HG02798 (cell line): ENCODE measurements around the gene TXNRD2.
"Not testable (repeated sequence)": the region's sequence is repeated elsewhere in the genome, so short reads cannot be mapped to it uniquely, and the experiment has no call there.

Source experiments
- ATAC-seq: cut with Tn5 transposase; IDR thresholded peaks from one replicate; pipeline ENCODE4 v1.9.1; 2021; ENCODE audit warnings: mild to moderate bottlenecking; ENCODE audit not compliant: unreplicated experiment, poor library complexity

TXNRD2 gene

DNA sequence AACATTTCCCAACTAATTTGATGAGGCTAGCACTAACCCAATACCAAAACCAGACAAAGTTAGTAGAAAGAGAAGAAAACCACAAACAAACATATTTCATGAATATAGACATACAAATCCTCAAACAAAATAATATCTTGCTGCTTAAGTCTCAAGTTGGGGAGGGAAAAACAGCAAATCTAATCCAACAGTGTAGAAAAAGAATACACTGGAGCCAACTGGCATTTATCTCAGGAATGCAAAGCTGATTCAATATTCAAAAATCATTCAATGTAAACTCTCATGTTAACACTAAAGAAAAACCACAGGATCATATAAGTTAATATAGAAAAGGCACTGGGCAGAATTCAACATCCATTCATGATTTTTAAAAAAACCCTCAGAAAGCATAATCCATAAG lies 105.1 kb downstream of the TXNRD2 start:
- ATAC-seq, result no peak

DNA sequence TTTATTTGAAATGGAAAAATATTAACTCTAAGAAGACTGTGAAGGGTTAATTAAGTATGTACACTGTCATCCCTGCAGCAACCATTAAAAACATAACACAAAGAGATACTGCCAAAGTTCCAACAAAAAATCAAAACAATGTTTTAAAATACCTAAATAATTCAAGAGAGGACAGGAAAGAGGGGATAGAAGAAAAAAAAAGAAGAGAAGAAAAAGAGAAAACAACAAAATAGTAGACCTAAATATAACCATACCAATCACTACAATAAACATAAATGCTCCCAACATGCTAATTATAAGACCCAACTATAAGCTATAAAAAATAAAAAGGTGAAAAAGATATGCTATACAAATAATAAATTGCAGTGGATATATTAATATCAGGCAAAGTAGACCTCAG lies 107.0 kb downstream of the TXNRD2 start:
- ATAC-seq, result no peak

DNA sequence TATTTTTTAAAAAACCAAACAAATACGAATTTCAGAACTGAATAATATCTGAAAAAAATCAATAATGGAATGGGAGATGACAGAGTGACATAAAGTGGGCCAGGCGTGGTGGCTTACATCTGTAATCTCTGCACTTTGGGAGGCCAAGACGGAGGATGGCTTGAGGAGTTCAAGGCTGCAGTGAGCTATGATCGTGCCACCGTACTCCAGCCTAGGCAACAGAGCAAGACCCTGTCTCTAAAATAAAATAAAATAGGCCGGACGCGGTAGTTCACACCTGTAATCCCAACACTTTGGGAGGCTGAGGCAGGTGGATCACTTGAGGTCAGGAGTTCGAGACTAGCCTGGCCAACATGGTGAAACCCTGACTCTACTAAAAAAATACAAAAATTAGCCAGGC lies 108.3 kb downstream of the TXNRD2 start:
- ATAC-seq, result not testable (repeated sequence)

DNA sequence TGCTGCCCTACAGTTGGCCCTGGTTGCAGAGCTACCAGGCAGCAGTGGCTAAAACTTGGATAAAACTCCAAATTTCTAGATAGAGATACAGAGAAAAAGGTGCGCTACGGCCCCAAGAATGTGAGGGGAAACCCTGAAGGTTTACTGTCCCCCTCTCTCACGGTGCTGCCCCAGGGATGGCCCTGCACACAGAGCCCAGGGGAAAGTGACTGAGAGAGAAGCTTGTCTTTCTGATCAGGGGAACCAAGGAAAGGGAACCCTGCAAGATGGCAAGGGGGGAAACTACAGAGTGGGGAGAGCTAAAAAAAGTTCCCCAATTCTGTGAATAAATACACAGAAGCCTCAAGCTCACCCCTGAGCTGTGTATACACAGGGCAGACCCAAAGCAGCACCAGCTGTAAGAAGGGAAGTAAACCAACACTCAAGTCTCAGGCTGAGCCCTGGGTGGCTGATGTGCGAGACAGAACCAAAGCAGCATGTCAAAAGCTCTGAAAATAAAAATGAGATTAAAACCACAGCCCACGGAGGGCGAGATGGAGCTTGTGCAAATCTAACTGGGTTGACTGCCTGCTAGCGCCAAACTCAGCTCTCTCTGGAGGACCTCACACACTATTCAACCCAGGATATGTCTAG lies 109.0 kb downstream of the TXNRD2 start:
- ATAC-seq, result no peak

DNA sequence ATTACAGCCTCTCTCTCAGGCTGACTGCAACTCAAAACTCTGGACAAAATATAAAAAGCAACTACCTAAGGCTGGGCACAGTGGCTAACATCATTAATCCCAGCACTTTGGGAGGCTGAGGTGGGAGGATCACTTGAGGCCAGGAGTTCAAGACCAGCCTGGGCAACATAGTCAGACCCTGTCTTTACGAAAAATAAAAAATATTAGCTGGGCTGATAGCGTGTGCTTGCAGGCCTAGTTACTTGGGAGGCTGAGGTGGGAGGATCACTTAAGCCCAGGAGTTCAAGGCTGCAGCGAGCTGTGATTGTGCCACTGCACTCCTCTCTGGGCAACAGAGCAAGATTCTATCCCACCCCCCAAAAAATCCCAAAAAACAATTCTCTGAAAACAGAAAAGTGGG lies 109.6 kb downstream of the TXNRD2 start:
- not testable (repeated sequence) for ATAC-seq

DNA sequence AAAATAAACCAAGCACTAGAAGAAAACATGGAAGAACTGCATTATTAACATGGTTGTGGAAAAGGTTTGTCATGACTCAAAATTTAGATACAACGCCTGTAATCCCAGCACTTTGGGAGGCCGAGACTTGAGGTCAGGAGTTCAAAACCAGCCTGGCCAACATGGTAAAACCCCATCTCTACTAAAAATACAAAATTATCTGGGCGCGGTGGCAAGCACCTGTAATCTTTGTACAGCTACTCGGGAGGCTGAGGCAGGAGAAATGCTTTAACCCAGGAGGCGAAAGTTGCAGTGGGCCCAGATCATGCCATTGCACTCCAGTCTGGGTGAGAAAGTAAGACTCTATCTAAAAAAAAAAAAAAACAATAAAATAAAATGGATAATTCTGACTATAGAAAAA lies 110.6 kb downstream of the TXNRD2 start:
- ATAC-seq, result no peak

DNA sequence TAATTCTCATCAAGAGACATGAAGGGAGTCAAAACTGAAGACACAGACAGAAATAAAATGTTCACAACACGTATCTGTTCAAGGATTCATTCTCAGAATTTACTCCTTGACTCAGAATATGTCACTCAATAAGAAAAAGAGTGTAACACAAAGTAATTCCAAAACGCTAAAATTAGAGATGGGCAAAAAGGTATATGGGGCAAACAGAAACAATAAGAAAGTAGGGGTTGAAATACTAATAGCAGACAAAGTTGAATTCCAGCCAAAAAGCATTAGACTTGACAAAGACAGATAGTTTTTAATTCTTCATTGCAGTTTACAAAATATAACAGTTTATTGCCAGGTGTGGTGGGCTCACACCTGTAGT lies 113.6 kb downstream of the TXNRD2 start:
- no peak for ATAC-seq

DNA sequence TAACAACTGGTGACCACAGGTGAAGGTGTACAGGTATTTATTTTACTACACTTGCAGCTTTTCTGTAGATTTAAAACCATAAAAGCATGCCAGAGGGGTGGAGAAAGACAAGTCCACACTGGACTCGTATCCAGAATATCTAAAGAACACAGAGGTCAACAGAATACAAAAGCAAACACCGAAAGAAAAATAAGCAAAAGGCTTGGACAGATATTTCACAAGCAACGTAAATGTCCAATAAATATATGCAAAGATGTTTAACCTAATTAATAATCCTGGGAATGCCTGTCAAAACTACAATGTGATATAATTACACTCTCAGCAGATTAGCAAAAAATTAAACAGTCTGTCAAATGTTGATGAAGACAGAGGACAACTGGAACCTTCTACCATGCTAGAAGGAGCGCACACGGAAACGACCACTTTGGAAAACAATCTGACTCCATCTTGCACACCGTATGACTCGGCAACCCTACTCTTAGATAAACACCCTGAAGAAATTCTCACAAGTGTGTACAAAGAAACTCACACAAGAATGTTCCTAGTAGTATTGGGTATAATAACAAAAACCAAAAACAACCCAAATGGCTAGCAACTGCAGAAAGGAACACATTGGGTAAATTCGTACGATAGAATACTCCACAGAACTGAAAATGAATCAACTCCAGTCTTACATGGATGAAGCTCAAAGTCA lies 114.1 kb downstream of the TXNRD2 start:
- no peak for ATAC-seq

DNA sequence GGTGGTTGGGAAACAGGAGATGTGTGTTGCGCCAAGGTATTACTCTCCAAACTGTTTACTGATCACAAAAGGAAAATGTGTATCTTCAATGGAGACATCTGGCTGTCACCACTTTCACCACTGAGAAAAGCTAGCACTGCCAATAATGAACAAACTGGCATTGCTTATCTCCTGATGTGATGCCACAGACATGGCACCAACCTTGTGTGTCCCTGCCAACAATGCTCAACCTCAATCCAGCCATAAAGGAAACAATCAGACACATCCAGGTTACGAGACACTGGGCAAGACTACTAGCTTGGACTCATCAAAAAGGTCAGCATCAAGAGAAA lies 115.0 kb downstream of the TXNRD2 start:
- no peak for ATAC-seq

DNA sequence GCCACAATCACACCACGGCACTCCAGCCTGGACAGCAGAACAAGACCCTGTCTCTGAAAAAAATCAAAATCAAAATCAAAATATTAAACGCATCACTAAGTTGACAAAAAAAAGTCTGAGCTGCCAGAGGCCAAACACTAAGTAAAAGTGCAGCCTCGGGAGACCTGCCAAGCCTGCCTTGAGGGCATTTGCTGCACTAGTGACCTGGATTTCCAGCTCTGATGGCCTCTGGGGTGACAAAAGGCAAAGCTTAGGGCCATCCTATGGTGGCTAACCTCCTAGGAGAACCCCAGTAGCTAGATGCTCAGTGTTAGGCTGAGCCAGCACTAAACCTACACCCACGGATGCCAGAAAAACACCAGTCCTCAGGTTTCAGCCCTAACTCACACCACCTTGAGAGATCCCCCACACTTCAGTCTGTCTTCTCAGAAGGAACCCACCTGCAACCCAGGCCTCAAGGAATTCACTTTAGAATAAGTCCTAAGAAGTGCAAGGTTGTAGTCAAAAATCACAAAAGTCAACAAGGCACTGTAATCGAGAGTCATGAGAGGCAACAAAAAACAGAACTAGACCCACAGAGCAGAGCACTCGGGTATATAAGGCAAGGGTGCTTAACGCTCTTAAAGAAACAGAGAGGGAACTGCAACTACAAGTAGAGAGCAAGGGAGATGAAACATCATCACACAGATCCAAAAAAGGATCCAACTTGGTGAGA lies 115.6 kb downstream of the TXNRD2 start:
- ATAC-seq, result no peak
